A673 (cell line): ENCODE measurements around the gene RTL1.

Source experiments
- CTCF ChIP-seq: fragments of 300-800, 200-600 bp; sonication (generic); conservative IDR thresholded peaks from 2 replicates; pipeline ENCODE4 v1.5.1; 2017; ENCODE audit warnings: low read depth, mild to moderate bottlenecking, antibody characterized with exemption, low read length, moderate library complexity, mixed read lengths
- EZH2 ChIP-seq: fragments of 200-600 bp; sonication (generic); IDR thresholded peaks from 2 replicates; pipeline ENCODE4 v1.6.1; 2017; ENCODE audit warnings: borderline replicate concordance, low read depth, mild to moderate bottlenecking, mixed read lengths, antibody characterized with exemption, low read length; ENCODE audit not compliant: poor library complexity, severe bottlenecking

DNA sequence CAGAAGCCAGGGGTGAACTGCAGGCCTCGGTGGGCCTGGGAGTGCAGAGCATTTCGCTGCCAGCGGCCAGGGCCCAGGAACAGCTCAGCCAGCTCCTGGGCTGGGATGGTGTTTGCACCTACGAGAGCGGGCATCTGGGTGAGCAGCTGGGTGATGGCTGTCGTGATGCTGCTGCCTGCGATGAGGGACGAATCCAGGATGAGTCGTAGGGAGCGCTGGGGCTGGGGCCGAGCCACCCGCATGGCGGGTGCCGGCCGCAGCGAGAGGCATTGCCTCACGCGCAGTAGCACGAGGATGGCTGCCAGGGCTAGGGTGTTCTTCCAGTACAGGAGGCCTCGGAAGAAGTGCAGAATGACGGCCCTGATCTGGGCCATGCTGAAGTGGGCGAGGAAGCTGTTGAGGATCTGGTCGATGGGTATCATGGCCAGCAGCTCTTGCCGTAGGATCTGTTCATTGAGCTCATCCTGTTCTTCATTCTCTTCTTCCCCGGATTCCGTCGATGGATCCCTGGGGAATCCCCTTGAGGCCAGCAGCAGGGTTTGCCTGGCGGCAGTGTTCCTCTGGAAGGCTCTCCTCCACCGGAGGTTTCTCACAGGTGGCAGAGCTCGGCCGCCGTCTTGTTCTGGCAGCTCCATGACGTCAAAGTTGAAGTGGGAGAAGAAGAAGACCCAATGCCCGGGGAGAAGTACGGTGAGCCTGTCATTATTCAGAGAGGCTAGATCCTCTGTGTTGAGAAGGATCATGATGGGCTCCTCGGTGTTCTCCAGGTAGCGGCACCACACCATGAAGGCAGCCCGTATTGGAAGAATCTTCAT lies 22.1 kb downstream of the RTL1 start:
- TF ChIP-seq CTCF = no peak
- TF ChIP-seq EZH2 = no peak
